Ovary (tissue), 10 donors: ENCODE data around the gene UBIAD1. TPM values are rescaled to one million over a fixed set of nuclear protein-coding genes. Genes with fewer than 3 reads are reported as not detected.

Experiments
- DNase-seq, 5 donors: peaks; one replicate each; pipeline ENCODE4 v3.0.0-alpha.2; 2019 to 2020
- H3K27ac ChIP-seq, 2 donors: fragments of 200-600 bp; one replicate each; pipeline versions ENCODE4 v1.5.1 to v1.8.0; 2019 to 2022
- H3K27me3 ChIP-seq: fragments of 200-600 bp; one replicate; pipeline ENCODE4 v1.8.0; 2022
- H3K36me3 ChIP-seq: fragments of 200-600 bp; sonication (generic); one replicate; pipeline ENCODE4 v1.5.1; 2019
- H3K4me1 ChIP-seq: one replicate; pipeline ENCODE4 v1.8.1; 2013; ENCODE audit warnings: mild to moderate bottlenecking, moderate library complexity; ENCODE audit not compliant: insufficient read depth
- H3K4me3 ChIP-seq: fragments of 200-600 bp; sonication (generic); one replicate; pipeline ENCODE4 v1.5.1; 2017
- H3K9me3 ChIP-seq, 2 donors: fragments of 200-600 bp in 1 of 2; sonication (generic) in 1 of 2; one replicate each; pipeline versions ENCODE4 v1.5.1 to v1.8.1; 2013 to 2019; ENCODE audit warnings: mild to moderate bottlenecking in 1 of 2, moderate library complexity in 1 of 2
- EP300 ChIP-seq: sonication (generic); formaldehyde crosslinking; IDR thresholded peaks from one replicate; pipeline ENCODE4 v1.6.1; 2017; ENCODE audit warnings: antibody characterized with exemption
- POLR2A ChIP-seq: fragments of 450-650 bp; IDR thresholded peaks from one replicate; pipeline ENCODE4 v1.6.1; 2017; ENCODE audit warnings: antibody characterized with exemption, mild to moderate bottlenecking, moderate library complexity
- WGBS, 3 donors: extraction: QIAGEN DNeasy Blood & Tissue Kit in 1 of 3; methylation state at CpG; one replicate each; pipeline versions ENCODE4 v1.1.5 to v1.1.7; 2013 to 2017; 5-methylcytosine and 5-hydroxymethylcytosine counted together
- intact Hi-C, 4 donors: fragments of 100-400 bp; cut with DNase I; formaldehyde crosslinking; loops; one replicate each; pipeline versions ENCODE4 v1.11.0 to v1.15.1; 2022 to 2023
- long read RNA-seq, 3 donors: library from polyadenylated mRNA in 2 of 3; unstranded in 2 of 3; transcript quantifications; one replicate each; pipeline ENCODE4 v2.0.0 and lab custom pipeline, GENCODE V29; 2021 to 2026
- polyA plus RNA-seq, 2 donors: library from polyadenylated mRNA; stranded (reverse); fragments of 200-250 nt in 1 of 2; fragments of 350-450 nt in 1 of 2; fragmentation: Illumina TruSeq in 1 of 2; extraction: RNeasy Lipid Tissue Mini Kit (QIAGEN cat#74804) in 1 of 2; gene quantifications; one replicate each; pipeline ENCODE4 v1.2.3, GENCODE V29; 2013 to 2014
- total RNA-seq, 7 donors: library from RNA; depleted of rRNA in 2 of 7; stranded (reverse); fragments of >200 nt in 2 of 7; fragmentation: NEBNext Ultra II Directional in 3 of 7; extraction: Animal tissue kit (Norgen Biotek cat#: 25700) in 3 of 7; gene quantifications; one replicate each; pipeline versions ENCODE4 v1.1.0 to v1.2.4, GENCODE V29; 2016 to 2023
- TF ChIP-seq, protein P1 (sequence below), 3 donors: fragments of 450-650 bp in 2 of 3; fragments of 200-600 bp in 1 of 3; IDR thresholded peaks; one replicate each; pipeline versions ENCODE4 v1.5.1 to v1.8.0; 2016 to 2022; ENCODE audit warnings: antibody characterized with exemption in 3 of 3, mild to moderate bottlenecking in 1 of 3
- donor health status: DM: no; HTN: no; CAD: no; lungs with moderate emphysema.
- donor health status: DM: no; HTN: no; CAD: no.
- donor health status: Bipolar disorder and iron deficiency.
- donor health status: DM: yes; HTN: yes; CAD: no.
- donor health status: DM: no; HTN: no; CAD: no.
- donor health status: DM: yes; HTN: yes; CAD: no.

The UBIAD1 gene, protein sequence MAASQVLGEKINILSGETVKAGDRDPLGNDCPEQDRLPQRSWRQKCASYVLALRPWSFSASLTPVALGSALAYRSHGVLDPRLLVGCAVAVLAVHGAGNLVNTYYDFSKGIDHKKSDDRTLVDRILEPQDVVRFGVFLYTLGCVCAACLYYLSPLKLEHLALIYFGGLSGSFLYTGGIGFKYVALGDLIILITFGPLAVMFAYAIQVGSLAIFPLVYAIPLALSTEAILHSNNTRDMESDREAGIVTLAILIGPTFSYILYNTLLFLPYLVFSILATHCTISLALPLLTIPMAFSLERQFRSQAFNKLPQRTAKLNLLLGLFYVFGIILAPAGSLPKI
- total RNA-seq (10 to 100 TPM; 10.1 to 26.2 (median 22.0) TPM), polyA plus RNA-seq (10 to 100 TPM; 14.9 to 15.5 TPM)
- long read RNA-seq, donor 1, transcript UBIAD1-202 (2 exons, 3,646 nt) = major isoform, 88 of 105 reads
- long read RNA-seq, donor 1, partial matches to known transcripts = 0 of 105 reads
- long read RNA-seq, donor 1, other reads (novel, unspliced or antisense) = 16 of 105 reads
- long read RNA-seq, donor 2, transcript UBIAD1-202 (2 exons, 3,646 nt) = major isoform, 22 of 22 reads
- long read RNA-seq, donor 2, partial matches to known transcripts = 0 of 22 reads
- long read RNA-seq, donor 2, other reads (novel, unspliced or antisense) = 0 of 22 reads
- long read RNA-seq, donor 3, transcript UBIAD1-202 (2 exons, 3,646 nt) = major isoform, 57 of 77 reads
- long read RNA-seq, donor 3, partial matches to known transcripts = 0 of 77 reads
- long read RNA-seq, donor 3, other reads (novel, unspliced or antisense) = 17 of 77 reads

DNA sequence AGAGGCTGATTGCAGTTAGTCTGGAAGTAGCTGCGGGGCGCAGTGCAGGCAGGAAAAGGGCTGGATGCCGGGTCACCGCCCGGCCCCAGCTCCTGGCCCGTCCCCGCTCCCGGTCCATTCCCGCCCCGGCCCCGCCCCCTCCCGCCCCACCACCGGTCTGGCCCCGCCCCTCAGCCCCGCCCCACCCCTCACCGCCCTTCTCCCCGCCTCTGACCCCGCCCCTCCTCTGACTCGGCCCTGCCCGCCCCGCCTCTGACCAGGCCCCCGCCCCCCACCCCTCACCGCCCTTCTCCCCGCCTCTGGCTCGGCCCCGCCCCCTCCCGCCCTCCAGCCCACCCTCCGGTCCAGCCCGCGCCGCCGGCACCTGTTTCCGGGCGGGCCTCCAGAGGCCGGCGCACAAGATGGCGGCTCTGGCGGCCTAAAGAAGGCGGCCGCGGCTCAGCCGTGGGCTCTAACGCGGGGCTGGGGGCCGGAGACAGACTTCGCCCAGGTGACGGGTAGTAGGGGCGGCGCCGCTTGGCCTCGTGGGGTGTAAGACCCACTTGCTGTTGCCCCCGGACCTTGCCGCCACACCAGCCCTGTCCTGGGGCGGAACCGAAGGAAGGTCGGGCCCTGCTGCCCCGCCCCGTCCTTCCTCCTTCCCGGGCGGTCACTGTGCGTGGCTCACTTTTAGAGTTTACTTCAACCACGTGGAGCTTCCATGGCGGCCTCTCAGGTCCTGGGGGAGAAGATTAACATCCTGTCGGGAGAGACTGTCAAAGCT, at the start of gene UBIAD1:
Gene UBIAD1 (plus strand): TSS at position 367 of the 763 bp plus-strand sequence. CDS start 334 bp downstream, at position 701.
- no peaks in the 10 kb centered on the region for H3K9me3 ChIP-seq
- DNase-seq = peak; percentile 85 to 92 (median 88)
- WGBS, 3 donors = 0 to 1% (median 0%) methylated on average over 46 to 61 of the region's 64 CpGs
- peaks cover 8% of the 10 kb centered on the region for H3K4me1 ChIP-seq
- no peaks in the 10 kb centered on the region for H3K27me3 ChIP-seq
- no peak for TF ChIP-seq EP300
- peak; percentile 65 for TF ChIP-seq POLR2A
- TF ChIP-seq, protein P1, sequence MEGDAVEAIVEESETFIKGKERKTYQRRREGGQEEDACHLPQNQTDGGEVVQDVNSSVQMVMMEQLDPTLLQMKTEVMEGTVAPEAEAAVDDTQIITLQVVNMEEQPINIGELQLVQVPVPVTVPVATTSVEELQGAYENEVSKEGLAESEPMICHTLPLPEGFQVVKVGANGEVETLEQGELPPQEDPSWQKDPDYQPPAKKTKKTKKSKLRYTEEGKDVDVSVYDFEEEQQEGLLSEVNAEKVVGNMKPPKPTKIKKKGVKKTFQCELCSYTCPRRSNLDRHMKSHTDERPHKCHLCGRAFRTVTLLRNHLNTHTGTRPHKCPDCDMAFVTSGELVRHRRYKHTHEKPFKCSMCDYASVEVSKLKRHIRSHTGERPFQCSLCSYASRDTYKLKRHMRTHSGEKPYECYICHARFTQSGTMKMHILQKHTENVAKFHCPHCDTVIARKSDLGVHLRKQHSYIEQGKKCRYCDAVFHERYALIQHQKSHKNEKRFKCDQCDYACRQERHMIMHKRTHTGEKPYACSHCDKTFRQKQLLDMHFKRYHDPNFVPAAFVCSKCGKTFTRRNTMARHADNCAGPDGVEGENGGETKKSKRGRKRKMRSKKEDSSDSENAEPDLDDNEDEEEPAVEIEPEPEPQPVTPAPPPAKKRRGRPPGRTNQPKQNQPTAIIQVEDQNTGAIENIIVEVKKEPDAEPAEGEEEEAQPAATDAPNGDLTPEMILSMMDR (IDR thresholded peaks at IDR 0.05) = no peak
- intact Hi-C loops = no loop called here
- peak within 1 kb of the TSS; percentile 53 to 81 for H3K27ac ChIP-seq
- no peaks in the 10 kb centered on the region for H3K36me3 ChIP-seq
- peak within 1 kb of the TSS; percentile 85 for H3K4me3 ChIP-seq

DNA sequence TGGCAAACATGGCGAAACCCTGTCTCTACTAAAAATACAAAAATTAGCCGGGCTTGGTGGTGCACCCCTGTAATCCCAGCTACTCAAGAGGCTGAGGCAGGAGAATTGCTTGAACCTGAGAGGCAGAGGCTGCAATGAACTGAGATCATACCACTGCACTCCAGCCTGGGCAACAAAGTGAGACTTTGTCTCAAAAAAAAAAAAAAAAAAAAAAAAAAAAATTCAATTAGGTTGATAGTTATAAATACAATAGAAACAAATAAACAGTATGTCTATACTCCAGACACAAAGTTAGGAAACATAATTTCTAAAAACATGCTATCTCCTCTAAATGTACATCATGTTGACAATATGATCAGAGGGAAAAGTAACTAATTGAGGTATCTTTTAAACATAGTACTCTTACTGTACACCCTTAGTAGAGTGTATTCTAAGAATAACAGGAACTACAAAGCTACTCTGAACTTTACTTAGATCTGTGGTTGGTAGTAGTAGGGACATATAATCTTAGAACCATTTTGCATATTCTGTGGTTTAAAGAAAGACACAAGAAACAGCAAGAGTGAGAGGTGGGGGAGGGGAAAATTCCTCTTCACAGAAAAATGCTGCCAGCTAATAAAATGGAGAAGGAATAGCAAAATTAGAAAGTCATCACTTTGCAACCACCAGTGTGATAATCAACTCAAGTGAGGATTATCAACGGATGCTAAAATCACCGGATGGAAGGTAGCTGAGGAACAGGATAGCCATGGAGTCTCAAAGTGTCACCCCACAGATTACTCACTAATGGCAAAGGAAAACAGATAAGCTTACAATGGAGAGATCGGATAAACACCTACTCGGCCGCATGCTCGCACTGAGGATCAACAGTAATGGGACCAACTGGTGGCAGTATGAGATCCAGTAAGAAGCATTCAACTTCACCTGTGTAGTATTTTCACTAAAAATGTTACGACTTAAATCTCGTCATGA, 45.6 kb upstream of the UBIAD1 start:
- WGBS, 3 donors = 89 to 95% (median 92%) methylated on average over 10 of the region's 10 CpGs
- no peak for DNase-seq
- no peaks in the 10 kb centered on the region for H3K36me3 ChIP-seq

DNA sequence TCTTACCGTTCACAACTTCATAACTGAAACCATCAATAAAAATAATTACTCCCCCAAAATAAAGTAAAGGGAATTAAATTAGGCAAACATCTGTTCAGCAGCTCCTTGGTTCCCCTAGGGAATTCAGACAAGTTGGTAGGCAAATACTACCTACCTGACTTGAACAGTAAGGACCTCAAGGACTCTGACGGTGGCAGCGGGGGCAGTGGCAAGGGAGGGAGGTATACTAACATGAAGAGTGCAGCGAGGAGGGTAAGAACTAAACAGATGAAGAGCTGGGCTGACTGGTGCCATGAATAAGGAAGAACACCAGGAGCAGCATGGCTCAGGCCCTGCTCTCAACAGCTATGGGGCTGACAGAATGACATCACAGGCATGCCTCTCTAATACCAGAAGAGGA, 43.8 kb upstream of the UBIAD1 start:
- H3K36me3 ChIP-seq = no peaks in the 10 kb centered on the region
- no peak for DNase-seq
- TF ChIP-seq EP300 (no peak), POLR2A (no peak)
- TF ChIP-seq, protein P1 (IDR thresholded peaks at IDR 0.05) = no peak
- H3K9me3 ChIP-seq = no peaks in the 10 kb centered on the region
- no peaks in the 10 kb centered on the region for H3K27me3 ChIP-seq
- intact Hi-C loops = no loop called here
- H3K4me1 ChIP-seq = no peaks in the 10 kb centered on the region
- H3K4me3 ChIP-seq = no peak overlapping the region
- 71 to 81% (median 73%) methylated on average over 4 of the region's 4 CpGs for WGBS, 3 donors
- H3K27ac ChIP-seq = no peak overlapping the region

More for the DNA sequence above, 45.6 kb upstream of the UBIAD1 start:
- TF ChIP-seq EP300 = no peak
- TF ChIP-seq, protein P1 (IDR thresholded peaks at IDR 0.05) = no peak
- TF ChIP-seq POLR2A = no peak
- Histone ChIP-seq H3K4me3 (no peak overlapping the region), H3K9me3 (no peaks in the 10 kb centered on the region), H3K4me1 (no peaks in the 10 kb centered on the region), H3K27me3 (no peaks in the 10 kb centered on the region), H3K27ac (no peak overlapping the region)
- intact Hi-C loops = no loop called here
